NB4 (cell line): ENCODE data around the gene ENOX1.
"Not testable (repeated sequence)": the region's sequence is repeated elsewhere in the genome, so short reads cannot be mapped to it uniquely, and the experiment has no call there.

Experiments used
- DNase-seq: peaks from one replicate; pipeline ENCODE4 v3.0.0; 2010; ENCODE audit warnings: low read depth
- H3K4me3 ChIP-seq: one replicate; pipeline ENCODE4 v1.5.1; 2011; ENCODE audit warnings: mild to moderate bottlenecking, low read depth, low read length, moderate library complexity
- MYC ChIP-seq: IDR thresholded peaks from 2 replicates; pipeline ENCODE4 v1.6.1; 2011; ENCODE audit warnings: low read depth, low read length
- POLR2A ChIP-seq: IDR thresholded peaks from 2 replicates; pipeline ENCODE4 v1.6.1; 2011; ENCODE audit warnings: mild to moderate bottlenecking; ENCODE audit not compliant: insufficient read length; ENCODE audit errors: extremely low read depth
- TF ChIP-seq, protein P1 (sequence below): IDR thresholded peaks from one replicate; pipeline ENCODE4 v1.5.1; 2012; ENCODE audit warnings: low read depth, low read length
- TF ChIP-seq, protein P2 (sequence below): IDR thresholded peaks from 2 replicates; pipeline ENCODE4 v1.6.1; 2011; ENCODE audit warnings: low read depth, low read length

Gene ENOX1

DNA sequence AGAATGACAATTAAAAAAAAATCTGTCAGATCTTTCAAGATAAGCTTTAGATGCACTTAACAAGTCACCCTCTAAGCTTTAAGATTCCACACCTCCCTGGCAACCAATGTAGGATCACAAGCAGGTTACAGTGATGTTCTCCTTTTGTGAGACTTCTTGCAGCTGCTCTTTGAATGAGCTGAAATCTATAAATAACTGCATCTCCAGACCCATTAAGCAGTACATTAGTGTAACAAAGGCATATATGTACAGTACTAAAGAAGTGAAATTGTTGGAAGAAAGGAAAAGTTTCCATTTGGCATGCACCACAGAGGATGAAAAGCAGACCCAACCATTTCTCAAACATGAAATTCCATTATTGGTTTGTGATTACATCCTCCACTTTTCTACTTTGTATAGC is 364.7 kb downstream of the ENOX1 start:
- no peak for TF ChIP-seq MYC
- TF ChIP-seq POLR2A = no peak
- TF ChIP-seq, protein P1, sequence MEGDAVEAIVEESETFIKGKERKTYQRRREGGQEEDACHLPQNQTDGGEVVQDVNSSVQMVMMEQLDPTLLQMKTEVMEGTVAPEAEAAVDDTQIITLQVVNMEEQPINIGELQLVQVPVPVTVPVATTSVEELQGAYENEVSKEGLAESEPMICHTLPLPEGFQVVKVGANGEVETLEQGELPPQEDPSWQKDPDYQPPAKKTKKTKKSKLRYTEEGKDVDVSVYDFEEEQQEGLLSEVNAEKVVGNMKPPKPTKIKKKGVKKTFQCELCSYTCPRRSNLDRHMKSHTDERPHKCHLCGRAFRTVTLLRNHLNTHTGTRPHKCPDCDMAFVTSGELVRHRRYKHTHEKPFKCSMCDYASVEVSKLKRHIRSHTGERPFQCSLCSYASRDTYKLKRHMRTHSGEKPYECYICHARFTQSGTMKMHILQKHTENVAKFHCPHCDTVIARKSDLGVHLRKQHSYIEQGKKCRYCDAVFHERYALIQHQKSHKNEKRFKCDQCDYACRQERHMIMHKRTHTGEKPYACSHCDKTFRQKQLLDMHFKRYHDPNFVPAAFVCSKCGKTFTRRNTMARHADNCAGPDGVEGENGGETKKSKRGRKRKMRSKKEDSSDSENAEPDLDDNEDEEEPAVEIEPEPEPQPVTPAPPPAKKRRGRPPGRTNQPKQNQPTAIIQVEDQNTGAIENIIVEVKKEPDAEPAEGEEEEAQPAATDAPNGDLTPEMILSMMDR = no peak
- TF ChIP-seq, protein P2, sequence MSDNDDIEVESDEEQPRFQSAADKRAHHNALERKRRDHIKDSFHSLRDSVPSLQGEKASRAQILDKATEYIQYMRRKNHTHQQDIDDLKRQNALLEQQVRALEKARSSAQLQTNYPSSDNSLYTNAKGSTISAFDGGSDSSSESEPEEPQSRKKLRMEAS = no peak
- DNase-seq = no peak
- H3K4me3 ChIP-seq = no peak overlapping the region

DNA sequence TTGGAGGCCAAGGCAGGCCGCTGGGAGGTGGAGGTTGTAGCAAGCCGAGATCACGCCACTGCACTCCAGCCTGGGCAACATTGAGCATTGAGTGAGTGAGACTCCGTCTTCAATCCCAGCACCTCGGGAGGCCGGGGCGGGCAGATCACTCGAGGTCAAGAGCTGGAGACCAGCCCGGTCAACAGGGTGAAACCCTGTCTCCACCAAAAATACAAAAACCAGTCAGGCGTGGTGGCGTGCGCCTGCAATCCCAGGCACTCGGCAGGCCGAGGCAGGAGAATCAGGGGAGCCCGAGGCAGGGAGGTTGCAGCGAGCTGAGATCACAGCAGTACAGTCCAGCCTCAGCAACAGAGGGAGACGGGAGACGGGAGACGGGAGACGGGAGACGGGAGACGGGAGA is 369.9 kb downstream of the ENOX1 start:
- H3K4me3 ChIP-seq, DNase-seq: not testable (repeated sequence)

DNA sequence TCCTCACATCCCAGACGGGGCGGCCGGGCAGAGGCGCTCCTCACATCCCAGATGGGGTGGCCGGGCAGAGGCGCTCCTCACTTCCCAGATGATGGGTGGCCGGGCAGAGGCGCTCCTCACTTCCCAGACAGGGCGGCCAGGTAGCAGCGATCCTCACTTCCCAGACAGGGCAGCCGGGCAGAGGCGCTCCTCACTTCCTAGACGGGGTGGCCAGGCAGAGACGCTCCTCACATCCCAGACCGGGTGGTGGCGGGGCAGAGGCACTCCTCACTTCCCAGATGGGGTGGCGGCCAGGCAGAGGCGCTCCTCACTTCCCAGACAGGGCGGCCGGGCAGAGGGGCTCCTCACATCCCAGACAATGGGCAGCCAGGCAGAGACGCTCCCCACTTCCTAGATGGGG is 370.4 kb downstream of the ENOX1 start:
- not testable (repeated sequence) for H3K4me3 ChIP-seq, DNase-seq

DNA sequence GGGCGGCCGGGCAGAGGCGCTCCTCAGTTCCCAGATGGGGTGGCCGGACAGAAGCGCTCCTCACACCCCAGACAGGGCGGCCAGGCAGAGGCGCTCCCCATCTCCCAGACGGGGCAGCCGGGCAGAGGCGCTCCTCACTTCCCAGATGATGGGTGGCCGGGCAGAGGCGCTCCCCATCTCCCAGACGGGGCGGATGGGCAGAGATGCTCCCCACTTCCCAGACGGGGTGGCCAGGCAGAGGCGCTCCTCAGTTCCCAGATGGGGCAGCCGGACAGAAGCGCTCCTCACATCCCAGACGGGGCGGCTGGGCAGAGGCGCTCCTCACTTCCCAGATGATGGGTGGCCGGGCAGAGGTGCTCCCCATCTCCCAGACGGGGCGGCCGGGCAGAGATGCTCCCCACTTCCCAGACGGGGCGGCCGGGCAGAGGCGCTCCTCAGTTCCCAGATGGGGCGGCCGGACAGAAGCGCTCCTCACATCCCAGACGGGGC is 370.8 kb downstream of the ENOX1 start:
- H3K4me3 ChIP-seq, DNase-seq: not testable (repeated sequence)

DNA sequence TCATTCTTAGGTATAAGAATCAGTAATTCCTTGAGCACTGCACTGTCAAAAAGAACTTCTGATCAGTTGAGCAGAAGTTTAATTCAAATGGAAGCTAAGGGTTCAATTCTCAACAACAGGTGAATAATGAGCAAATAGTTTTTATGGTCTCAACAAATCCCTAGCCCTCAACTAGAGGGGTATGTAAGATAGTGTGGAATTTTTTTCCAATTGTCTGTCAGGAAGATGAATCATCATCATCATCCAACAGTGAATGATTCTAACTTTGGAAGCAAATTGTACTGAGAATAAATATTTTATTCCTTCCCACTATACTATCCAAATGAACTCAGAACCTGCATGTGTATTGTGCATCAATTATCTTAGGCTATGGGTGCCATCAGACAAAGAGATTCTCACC is 372.7 kb downstream of the ENOX1 start:
- no peak for DNase-seq
- TF ChIP-seq, protein P2 = no peak
- TF ChIP-seq MYC (no peak), POLR2A (no peak)
- TF ChIP-seq, protein P1 = no peak
- H3K4me3 ChIP-seq = no peak overlapping the region

DNA sequence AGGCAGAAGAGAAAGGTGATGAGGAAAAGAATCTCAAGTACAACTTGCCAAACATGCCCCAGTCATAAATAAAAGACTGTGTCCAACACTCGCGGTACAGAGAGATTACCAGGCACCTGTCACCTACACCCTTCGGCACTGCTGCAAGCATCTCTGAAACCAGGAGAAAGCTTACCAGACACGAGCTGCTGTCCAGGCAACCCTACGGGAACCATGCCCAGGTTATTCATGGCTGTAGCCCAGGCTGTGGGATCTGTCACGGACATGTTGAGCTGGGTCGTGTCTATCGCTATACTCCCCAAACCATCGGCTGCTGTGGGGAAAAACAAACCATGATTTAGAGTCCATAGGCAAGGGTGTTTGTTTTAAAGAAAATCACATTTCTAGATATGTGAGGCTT is 375.0 kb downstream of the ENOX1 start:
- no peak overlapping the region for H3K4me3 ChIP-seq
- TF ChIP-seq MYC (no peak), POLR2A (no peak)
- TF ChIP-seq, protein P2 = no peak
- TF ChIP-seq, protein P1 = no peak
- DNase-seq = no peak

DNA sequence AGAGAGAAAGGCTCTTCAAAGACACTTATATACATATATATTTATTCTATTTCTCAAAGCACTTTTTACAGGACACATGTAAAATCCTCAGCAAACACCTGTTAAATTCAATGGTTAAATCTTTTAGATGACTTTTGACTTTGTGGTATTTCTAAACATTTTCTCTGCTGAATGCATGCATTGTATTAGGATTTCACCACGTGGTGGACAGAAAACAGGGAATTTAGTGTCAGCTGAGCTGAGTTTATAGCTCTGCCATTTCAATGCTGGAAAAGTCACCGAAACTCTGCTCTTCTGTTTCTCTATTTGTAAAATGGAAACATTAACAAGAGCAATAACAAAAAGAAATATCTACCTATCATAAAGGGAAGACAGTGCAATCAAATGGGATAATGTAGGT is 375.6 kb downstream of the ENOX1 start:
- DNase-seq = no peak
- H3K4me3 ChIP-seq = no peak overlapping the region
- no peak for TF ChIP-seq POLR2A
- TF ChIP-seq MYC = no peak

DNA sequence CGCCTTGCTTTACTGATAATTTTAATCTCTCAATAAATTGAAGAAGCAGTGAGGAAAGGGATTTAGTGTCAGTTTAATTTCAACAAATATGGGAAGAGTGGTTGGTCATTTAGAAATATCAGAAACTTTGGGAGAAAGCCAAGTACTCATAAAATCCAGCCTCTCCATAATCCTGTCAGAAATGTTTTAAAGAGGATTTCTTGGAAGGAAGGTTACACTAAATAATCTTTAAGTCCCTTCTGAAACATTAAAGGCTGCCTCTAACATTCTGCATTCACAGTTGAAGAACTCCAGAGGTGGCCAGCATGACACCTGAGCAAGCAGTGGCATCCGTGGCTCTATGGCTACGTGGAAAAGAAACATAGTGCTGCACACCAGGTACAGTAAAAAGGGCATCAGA is 378.5 kb downstream of the ENOX1 start:
- TF ChIP-seq POLR2A = no peak
- TF ChIP-seq, protein P2 = no peak
- no peak for TF ChIP-seq MYC
- TF ChIP-seq, protein P1 = no peak
- no peak overlapping the region for H3K4me3 ChIP-seq
- no peak for DNase-seq
